Measurements from ENCODE around the gene TCP10L.
"Not testable (repeated sequence)": the region's sequence is repeated elsewhere in the genome, so short reads cannot be mapped to it uniquely, and the experiment has no call there.

The TCP10L gene

GRCh38 chr21:32585042-32585710 is at the start of gene TCP10L:
TSS of gene TCP10L (minus strand) at chr21:32585523. CDS start at chr21:32584304, 1,219 bp downstream.
- DNase-seq = no peak

- no peak for DNase-seq
These were observed 41.4 kb upstream of the TCP10L start for GRCh38 chr21:32626621-32627196.

- not testable (repeated sequence) for DNase-seq
These were observed 32.9 kb upstream of the TCP10L start for GRCh38 chr21:32618218-32618617.

- DNase-seq = no peak
These were observed 28.2 kb upstream of the TCP10L start for GRCh38 chr21:32613436-32614043.

- no peak for DNase-seq
These were observed 27.6 kb upstream of the TCP10L start for GRCh38 chr21:32612999-32613337.

GRCh38 chr21:32612075-32612998 is 27.0 kb upstream of the TCP10L start, which contains the start of gene CFAP298:
TSS of gene CFAP298 (minus strand) at chr21:32612377. CDS start at chr21:32612243, 134 bp downstream.
- DNase-seq = peak; percentile 80

GRCh38 chr21:32611471-32611997 is 26.2 kb upstream of the TCP10L start:
- DNase-seq = peak; percentile 6

- not testable (repeated sequence) for DNase-seq
These were observed 25.6 kb upstream of the TCP10L start for GRCh38 chr21:32610940-32611339.

- no peak for DNase-seq
These were observed 23.5 kb upstream of the TCP10L start for GRCh38 chr21:32608851-32609250.

GRCh38 chr21:32605469-32605868 is 20.1 kb upstream of the TCP10L start:
- DNase-seq = no peak

- DNase-seq = peak; percentile 1
These were observed 19.1 kb upstream of the TCP10L start for GRCh38 chr21:32604464-32604863.

- no peak for DNase-seq
These were observed 17.8 kb upstream of the TCP10L start for GRCh38 chr21:32603131-32603530.

GRCh38 chr21:32602099-32602498 is 16.8 kb upstream of the TCP10L start:
- DNase-seq = no peak

GRCh38 chr21:32599526-32599925 is 14.2 kb upstream of the TCP10L start:
- no peak for DNase-seq

GRCh38 chr21:32599091-32599490 is 13.8 kb upstream of the TCP10L start:
- no peak for DNase-seq

- DNase-seq = no peak
These were observed 11.9 kb upstream of the TCP10L start for GRCh38 chr21:32597205-32597604.

- no peak for DNase-seq
These were observed 10.1 kb upstream of the TCP10L start for GRCh38 chr21:32595431-32595830.

- DNase-seq = no peak
These were observed 8.4 kb upstream of the TCP10L start for GRCh38 chr21:32593690-32594089.

- DNase-seq = no peak
These were observed 7.7 kb upstream of the TCP10L start for GRCh38 chr21:32592929-32593502.

- no peak for DNase-seq
These were observed 4.8 kb upstream of the TCP10L start for GRCh38 chr21:32590130-32590529.

GRCh38 chr21:32587651-32588050 is 2.3 kb upstream of the TCP10L start:
- no peak for DNase-seq

- no peak for DNase-seq
These were observed 1.8 kb upstream of the TCP10L start for GRCh38 chr21:32587120-32587519.

GRCh38 chr21:32585970-32586369 is 647 bp upstream of the TCP10L start:
- no peak for DNase-seq

Data from NCI-H774 (cell line).